ENCODE measurements around the gene RFC4.

- TF ChIP-seq CTCF (IDR thresholded peaks at IDR 0.05; ENCODE audit: extremely low read depth in 1 of 2, insufficient read depth in 1 of 2, low read depth in 1 of 2, low read length in 2 of 2) (no peak), POLR2A (IDR thresholded peaks at IDR 0.05; ENCODE audit: low read depth, low read length) (no peak), MYC (IDR thresholded peaks at IDR 0.05; ENCODE audit: low read depth, low read length) (no peak), JUN (IDR thresholded peaks at IDR 0.05; ENCODE audit: borderline replicate concordance, insufficient read depth, insufficient read length, low read depth) (no peak), EZH2 (IDR thresholded peaks at IDR 0.05; ENCODE audit: borderline replicate concordance, low read depth, low read length, severe bottlenecking) (no peak)
- TF ChIP-seq, protein P1, sequence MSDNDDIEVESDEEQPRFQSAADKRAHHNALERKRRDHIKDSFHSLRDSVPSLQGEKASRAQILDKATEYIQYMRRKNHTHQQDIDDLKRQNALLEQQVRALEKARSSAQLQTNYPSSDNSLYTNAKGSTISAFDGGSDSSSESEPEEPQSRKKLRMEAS (IDR thresholded peaks at IDR 0.05; ENCODE audit: insufficient read depth, insufficient read length) = no peak
Observed at GRCh38 chr3:186802701-186803100, 3.6 kb downstream of the RFC4 start.

Data from endothelial cell of umbilical vein (primary cell).